NCI-H2171 (cell line): Measurements from ENCODE around the gene IHH.

ENCODE experiments used
- DNase-seq: peaks from one replicate; lab custom pipeline; 2025; lab: John Stamatoyannopoulos, UW

Gene IHH

DNA sequence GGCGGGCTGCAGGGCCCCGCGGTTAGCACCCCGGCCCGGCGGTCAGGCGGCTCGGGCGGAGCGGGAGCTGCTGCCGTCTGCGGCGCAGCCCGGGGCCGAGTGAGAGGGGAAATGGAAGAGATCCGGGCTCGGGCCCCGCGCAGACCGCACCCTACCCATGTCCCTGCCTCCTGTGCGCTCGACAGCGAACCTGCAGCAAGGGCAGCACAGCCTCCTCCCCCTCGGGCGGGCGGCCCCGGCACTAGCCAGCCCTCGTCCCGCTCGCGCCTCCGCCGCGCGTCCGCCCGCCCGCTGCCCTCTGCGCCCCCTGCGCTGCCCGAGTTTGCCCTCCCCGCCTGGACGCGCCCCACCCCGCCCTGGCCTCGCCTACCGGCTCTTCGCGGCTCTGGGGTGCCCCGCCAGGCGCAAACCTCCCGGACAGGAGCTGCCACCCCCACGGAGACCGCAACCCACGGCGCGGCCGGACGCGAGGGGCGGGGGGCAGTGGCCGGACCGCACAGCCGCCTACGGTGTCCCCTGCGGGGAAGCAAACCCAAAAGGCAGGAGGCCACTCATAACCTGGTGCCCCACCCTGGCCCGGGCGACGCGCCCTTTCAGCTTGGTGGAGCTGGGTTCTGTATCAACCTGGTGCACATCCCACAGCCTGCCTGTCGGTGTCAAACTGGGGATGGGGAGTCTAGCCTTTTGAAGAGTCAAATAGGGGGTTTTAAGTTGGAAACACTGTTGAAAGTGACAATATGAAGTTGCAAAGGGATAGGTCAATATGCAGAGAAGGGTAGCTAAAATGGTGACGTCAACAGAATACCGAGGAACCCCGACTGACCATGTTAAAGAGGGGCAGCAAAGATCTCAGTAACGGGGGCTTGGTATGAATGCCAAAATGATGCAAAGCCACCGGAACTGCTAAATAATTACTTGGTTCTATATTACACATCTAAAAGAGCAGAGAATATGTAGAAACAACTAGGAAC, at the start of gene IHH:
TSS of gene IHH (minus strand) at position 101 of the 971 bp plus-strand sequence. CDS start 454 bp downstream, outside the sequence.
- DNase-seq = peak; percentile 19

DNA sequence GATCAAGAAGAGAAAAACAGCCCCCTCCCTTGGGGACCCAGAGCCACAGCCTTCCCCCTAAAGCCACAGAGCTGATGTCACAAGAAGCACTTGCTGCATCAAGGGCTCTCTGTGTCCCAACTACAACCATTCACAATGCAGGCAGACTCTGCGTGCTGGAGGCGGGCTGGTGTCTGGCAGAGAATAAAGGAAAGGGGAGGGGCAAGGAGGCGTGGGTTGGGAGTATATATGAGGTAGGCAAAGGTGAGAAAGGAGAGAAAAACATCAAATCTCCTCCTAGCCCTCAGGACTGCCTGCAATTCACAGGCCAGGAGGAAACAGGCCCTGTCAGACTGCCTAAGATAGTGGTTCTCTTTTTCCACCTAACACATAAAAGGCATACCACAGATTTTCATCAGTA, 48.8 kb upstream of the IHH start:
- DNase-seq = no peak

DNA sequence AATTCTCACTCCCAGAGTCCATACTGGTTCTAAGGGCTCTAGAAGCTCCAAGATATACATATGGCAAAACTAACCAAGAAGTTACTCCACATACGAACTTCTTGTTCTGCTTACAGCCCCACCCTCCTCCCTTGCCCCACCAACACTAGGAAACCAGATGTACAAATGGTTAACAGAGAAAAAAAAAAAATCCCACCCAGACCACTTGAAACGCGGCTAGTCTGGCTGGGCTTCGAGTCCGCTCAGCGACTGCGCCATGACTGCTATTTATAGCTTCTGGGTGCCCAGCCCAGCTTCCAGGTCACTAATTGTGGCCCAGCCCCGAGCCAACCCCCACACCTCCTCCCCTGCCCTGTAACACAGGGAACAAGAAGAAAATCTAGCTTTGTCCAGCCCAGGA, 47.0 kb upstream of the IHH start:
- DNase-seq = no peak

DNA sequence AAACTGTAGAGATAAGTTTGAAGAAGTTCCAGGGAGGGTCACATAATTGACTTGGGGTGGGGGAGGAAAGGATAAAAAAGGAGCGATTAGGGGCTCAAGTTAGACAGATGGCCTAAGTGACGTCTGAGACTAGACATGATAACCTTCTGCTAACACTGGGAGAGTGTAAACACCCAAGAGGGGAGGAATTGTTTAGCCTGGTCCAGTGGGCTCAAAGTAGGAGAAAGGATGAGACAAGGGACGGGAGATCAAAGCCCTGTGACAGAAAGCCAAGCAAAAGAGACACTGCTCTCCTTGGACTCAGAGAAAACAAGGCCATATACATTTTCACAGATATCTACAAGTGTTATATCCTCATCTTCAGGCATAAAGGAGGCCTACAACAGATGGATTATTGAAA, 45.5 kb upstream of the IHH start:
- no peak for DNase-seq

DNA sequence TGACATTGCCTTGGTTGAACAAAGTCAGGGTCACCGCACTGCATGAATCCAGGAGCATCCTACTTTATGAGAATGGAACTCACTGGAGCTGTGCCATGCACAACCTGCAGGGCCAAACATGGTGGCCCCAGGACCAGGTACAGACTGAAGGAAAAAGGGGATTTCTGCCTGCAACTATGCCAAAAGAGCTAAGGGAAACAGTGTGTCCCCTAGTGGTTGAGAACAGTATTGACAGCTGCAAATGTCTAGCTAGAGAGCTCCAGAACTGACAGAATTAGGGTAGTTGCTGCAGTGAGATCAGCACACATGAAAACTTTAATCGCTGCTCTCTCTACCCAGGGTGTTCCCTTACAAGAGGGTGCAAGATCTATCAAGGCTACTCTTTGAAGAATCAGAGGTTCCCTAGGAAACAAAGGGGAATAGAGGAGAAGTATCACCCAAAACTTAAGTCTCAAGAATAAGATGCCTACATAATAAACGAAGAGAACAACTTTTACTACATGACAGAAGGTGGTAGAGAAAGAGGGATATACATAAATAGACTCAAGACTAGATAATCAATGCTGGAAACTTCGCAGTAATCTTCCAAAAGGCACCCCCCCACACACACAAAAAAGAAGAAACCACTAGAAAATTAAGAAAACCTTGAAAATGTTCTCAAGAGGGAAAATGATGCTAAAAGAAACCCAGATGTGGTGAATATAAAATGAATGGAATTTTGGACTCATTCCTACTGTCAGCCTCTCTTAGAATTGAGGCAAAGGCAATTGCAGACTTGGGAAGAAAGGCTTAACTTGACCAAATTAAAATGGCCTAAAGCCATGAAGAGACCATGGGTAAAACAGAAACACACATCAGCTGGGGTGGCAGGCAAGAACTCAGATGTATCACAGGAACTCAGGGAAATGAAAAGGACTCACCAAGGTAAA, 43.6 kb upstream of the IHH start:
- DNase-seq = no peak

DNA sequence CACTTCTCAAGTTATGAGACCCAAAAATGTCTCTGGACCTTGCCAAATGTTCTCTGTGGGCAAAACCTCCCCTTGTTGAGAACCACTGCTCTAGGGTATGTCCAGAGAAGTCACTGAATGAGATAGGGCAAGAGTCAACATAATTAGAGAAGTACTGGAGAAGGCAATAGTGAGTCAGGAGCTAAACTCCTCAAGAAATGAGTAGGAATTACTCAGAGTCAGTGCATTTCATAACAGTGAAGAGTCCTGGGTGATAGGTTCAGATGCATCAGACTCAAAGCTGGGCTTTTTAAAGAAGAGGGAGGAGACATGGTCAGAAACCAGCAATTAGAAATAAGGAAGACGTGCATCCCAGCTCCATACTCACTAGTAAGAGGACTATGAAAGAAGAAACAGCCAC, 38.6 kb upstream of the IHH start:
- no peak for DNase-seq

DNA sequence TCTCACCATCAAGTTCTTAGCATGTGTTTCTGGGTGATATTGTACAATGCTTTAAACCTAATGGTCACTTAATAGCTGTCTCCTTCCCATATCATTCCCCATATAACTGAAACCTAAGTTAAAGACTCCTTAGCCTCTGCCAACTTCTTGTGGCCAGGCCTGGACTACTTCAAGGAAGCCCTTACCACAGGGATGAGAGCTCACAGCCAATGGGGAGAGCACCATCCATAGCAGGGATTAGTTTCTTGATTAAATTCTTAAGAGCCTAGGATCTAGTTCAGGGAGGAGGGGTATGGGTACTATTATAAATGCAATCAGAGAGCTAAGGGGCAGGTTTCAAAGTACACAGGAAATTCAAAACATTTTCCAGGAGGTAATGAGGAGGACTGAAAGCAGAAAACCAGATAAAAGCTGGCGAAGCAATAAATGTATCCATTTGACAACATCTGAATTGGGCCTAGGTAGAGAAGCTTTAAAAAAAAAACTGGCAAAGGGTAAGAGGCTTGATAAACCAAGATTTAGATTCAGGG, 34.8 kb upstream of the IHH start:
- DNase-seq = no peak

DNA sequence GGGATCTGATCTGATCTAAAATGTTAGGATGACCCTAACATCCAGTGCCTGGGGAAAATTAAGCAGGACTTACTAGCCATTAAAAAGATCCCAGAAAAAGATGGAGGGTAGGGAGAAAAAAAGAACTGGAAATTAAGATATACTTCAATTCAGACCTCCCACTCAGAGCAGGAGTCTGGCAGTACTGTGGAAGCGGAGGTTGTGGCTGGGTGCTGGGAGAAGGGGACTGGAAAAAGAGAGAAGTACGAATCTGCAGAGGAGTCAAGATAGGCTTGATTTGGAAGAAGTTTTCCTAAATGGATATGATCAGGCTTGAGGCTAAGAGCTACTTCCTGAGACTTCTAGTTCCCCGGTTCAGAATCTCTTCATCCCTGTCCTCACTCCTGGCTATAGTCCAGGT, 33.5 kb upstream of the IHH start:
- DNase-seq = no peak

DNA sequence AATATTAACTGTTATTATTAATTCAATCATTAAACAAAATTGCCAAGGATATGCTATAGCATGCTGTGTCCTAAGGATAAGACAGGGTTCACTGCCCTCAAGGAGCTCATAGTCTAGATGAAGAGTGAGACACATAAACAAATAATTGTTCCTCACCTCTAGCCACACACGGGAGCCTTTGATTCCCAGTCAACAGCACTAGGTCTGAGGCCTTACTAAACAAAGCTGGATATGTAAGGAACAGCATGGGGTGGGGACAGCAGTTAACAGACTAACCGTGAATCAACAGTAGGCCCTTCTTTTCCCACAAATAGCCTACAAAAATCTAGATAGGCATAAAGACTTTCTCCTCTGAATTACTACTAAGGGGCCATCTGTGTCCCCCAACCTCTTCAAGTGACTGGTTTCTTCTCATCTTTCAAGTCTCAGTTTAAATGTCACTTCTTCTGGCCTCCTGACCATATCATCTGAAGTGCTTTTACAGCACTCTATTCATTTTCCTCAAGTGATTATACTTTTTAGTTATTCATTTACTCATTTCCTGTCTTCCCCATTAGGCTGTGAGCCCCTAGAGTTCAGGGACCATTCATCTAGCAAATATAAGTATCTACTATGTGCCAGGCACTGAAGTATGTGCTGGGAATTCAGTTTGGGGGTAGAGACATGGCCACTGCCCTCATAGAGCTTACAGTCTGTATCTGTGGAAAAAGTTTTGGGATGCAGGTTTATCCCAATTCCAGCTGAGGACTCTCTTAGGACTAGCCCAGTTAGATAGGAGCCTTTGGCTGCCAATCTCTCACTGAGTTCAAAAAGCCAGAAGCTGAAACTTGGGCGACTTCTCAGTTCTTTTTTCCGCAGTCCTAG, 29.9 kb upstream of the IHH start:
- no peak for DNase-seq

DNA sequence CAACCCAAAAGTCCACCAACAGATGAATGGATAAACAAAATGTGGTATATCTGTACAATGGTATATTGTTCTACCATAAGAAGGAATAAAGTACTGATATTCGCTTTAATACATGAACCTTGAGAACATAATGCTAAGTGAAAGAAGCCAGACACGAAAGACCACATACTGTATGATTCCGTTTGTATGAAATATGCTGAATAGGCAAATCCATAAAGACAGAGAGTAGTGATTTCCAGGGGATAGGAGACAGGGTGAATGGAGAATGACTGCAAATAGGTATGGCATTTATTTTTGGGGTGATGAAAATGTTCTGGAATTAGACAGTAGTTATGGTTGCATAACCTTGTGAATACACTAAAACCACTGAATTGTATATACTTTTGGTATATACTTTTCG, 28.6 kb upstream of the IHH start:
- no peak for DNase-seq

DNA sequence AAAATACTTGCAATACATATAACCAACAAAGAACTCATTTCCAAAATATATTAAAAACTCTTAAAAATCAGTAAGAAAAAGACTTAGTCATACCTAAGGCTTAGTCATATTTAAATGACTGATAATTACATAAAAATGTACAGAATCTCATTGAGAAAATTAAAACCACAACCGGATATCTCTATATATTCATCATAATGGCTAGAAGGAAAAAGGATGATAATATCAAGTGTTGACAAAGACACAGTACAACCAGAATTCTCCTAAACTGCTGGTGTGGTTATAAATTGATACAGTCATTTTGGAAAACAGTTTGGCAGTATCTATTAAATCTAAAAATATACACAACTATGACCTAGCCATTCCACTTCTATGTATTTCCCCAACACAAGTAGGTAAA, 27.1 kb upstream of the IHH start:
- no peak for DNase-seq

DNA sequence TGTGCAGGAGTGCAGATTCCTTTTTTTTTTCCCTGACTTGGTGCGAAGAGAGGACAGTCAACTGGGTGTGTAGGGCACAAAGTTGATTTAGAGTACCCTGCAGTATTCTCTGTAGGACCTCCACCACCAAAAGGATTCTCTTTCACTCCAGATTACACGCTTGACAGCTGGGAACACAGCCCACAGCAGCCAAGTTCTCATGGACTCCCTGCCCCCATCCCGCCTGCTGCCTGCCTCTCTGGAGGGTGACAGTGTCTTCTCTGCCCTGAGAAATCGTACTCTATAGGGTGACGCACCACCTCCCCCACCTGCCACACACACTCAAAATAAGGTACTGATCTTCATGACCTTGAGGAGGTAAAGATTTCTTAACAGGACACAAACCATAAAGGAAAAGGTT, 26.6 kb upstream of the IHH start:
- peak; percentile 43 for DNase-seq

DNA sequence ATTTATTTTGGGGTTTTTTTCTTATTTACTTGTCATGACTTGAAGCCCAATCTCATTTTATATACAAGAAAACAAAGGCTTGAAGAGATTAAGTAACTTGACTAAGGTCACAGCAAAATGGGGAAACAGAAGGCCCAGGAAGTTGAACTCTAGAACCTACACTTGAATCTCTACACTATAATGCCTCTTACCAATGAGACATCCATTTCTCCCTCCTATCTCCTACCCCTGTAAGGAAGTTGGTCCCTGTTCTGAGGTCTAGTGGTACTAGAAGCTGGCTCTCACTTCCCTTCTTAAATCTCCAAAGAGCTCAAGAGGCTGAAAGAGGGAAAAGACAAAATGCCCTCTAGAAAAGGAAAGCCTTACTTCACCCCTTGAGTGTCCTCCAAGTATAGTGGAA, 25.5 kb upstream of the IHH start:
- no peak for DNase-seq

DNA sequence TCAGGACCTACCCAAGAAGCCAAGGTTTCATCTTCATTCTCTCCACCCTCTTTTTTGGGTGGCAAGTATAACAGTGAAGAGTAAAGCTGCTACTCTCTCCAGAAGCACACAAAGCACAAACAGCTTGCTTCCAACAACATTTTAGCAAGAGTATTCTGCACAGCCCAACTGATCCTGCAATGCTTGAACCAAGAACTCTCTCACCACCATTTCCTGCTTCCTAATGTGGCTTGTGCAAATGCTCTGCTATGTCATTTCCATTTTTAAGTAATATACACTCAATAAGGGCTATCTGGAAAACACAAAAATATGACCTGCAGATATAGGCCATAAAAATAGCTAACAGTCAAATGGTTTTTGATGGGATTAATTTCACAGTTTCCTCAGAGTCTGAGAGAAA, 24.1 kb upstream of the IHH start:
- no peak for DNase-seq

DNA sequence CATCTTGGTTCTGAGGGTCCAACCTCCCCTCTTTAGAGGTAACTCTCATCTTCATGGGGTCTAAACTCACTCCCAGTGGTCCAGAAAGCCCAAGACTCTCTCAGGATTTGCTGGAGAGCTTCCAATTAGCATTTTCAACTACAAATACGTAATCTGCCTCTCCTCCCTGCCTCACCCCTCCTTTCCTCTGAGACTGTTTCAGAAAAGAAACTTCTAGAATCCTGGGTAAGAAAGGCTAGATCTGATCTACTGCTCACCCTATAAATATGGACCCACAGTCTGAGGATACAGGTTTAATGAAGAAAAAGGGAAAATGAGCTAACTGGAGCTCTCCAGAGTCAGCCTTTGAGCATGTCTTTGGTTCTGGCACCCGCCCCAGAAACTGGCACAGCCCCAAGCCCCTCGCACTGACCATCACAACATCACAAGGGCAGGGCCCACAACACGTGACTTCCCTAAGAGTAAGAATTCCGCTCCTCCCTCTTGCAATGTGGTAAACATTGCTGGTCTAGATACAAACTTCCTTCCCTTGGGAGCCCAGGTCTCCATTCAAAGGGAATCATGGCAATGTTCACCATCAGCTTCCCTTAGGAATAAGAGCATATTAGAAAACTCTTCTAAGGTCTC, 21.7 kb upstream of the IHH start:
- no peak for DNase-seq

DNA sequence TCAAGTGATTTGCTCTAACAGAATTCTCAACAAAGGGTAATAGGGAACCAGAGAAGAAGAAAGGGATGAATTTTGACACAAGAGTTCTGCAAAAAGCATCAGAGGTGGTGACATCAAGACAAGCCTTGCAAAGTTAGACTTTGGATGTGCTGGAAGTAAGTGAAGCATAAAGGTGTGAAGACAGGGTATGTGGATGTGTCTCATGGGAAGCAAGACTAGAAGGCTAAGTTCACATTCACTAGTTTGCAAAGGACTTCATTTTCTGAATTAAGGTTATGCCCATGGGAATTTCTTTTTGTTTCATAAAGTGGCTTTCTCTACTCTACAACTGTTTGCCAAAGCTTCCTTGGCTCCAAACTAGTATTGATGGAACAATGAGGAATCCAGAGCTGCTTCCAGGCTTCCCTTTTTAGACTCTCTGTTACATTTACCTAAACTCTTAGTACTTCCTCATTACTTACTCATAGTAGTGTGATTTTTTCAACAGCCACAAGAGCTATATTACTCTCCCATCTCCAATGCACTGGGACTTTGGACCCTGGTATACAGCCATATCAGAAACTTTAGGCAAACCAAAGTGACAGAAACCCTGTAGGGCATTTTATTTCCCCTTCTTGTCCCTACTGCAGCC, 21.1 kb upstream of the IHH start:
- no peak for DNase-seq

DNA sequence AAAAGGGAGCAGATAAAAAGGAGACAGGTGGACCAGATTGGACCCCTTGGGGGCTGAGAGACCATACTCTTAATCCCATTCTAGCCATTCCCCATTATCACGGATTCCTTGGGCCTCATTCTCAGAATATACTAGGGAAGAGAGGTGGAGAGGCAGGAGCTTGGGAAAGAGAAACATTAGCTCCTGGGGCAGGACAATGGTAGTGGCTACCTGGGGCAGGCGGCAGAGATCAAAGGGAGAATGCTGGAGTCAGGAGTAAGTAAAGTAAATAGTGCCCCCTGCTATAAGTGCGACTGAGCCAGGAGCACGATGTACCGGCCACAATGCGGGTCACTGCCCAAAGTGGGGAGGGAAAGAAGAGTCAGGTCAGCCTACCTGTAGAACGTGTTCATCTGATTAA, 20.4 kb upstream of the IHH start:
- DNase-seq = no peak

DNA sequence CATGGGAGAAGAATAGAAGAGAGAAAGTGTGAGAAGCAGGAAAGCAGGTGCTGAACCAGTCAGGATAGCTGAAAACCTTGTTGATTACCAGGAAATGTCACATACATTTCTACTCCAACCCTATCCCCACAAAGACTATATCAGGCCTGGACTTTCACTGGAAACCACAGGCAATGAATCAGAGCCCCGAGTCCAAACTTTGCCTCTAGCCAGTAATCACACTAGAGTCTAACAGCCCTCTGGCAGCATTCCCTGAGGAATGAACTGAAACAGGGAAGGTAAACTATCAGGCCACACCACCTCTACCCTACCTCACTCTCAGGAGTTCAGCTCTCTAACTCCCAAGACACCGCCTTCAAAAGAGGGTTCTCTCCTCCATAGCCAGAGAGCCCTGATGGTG, 18.7 kb upstream of the IHH start:
- DNase-seq = no peak

DNA sequence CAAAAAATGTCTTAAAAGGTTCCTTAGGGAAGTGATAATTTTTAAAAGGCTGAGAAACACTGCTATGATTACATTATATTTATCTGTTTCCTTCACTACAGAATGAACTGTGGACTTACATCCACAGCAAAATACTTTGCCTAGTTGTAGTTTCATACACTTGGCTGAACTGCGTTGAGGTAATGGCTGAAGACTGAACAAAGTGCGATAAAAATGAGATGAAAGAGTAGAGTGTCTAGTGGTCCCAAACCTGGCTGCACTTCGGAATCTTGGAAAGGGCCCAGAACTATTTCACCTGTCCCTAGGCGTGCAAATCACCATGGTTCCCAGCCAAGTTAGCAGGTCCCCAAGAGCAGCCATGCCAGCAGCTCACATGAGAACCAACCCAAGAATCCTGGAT, 18.2 kb upstream of the IHH start:
- no peak for DNase-seq

DNA sequence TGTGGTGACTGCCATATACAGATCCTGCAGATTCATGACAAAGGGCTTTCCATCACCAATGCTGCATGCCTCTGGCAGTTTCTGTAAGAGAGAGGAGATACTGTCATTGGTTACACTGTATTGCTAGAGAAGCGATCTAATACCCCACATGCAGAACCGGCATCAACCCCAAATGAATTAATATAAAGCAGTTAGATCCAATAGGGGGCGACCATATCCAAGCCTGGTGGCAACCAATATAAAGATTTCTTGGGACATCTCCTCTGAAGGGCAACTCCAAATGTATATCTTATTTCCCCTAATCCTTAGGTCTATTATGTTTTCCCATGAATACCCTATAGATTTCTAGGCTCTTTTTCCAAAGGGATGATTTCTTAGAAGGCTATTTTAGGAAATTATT, 17.4 kb upstream of the IHH start:
- no peak for DNase-seq

DNA sequence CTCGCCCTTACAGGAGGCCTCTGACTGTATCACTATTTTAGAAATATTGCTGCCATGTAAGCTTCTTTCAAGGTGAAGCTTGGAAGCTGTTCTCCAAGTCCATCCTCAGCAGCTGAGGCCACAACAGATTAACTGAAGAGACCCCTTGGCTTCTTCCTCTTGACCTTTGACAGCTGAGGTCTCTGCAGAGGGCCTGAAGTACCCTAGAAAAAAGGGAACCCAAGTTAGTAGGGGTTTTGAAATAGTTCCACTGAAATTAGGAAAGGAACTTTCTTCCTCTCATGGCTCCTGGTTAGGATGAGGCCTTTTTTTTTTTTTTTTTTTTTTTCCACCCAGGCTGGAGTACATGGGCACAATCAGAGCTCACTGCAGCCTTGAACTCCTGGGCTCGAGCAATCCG, 15.5 kb upstream of the IHH start:
- no peak for DNase-seq
